ENCODE data around the gene ZSWIM1. TPM values are rescaled to one million over a fixed set of nuclear protein-coding genes. Genes with fewer than 3 reads are reported as not detected.

The ZSWIM1 gene
- total RNA-seq, 1 donor from 2014 or later, result 6.9 TPM

GRCh38 chr20:45908084-45908483 lies 27.1 kb downstream of the ZSWIM1 start:
- no peak for DNase-seq (ENCODE audit: low read depth)

DNA sequence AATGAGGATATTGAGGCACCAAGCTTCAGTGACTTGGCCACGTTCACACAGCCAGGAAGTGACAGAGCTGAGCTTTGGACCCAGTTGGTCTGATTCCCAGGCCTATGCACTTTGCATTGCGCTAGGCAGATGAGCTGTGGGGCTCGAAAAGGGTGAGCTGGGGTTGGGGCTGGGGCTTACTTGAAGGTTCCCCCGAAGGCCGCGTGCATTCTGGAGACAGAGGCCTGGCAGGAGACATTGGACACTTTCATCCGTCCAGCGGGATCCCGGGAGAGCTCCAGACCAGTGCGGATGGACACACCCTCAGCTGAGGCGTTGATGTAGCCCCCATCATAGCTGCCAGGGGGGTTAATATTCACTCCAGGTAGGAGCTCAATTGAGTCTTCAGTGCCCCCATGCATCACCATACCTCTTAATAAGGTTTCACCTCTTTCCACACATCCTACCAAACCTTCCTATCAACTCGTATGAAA lies 28.3 kb downstream of the ZSWIM1 start:
- no peak for DNase-seq (ENCODE audit: low read depth)

GRCh38 chr20:45909817-45910669 lies 29.0 kb downstream of the ZSWIM1 start:
- no peak for DNase-seq (ENCODE audit: low read depth)

- peak; percentile 97 for DNase-seq (ENCODE audit: low read depth)
Observed at GRCh38 chr20:45910670-45911485, 29.9 kb downstream of the ZSWIM1 start.

GRCh38 chr20:45911486-45912343 lies 30.7 kb downstream of the ZSWIM1 start, which contains the start of gene PLTP:
Gene PLTP (minus strand): TSS chr20:45912155. CDS start chr20:45911452, 703 bp downstream.
- DNase-seq (ENCODE audit: low read depth), result peak; percentile 41

GRCh38 chr20:45912344-45912682 lies 31.3 kb downstream of the ZSWIM1 start:
- DNase-seq (ENCODE audit: low read depth), result no peak

DNA sequence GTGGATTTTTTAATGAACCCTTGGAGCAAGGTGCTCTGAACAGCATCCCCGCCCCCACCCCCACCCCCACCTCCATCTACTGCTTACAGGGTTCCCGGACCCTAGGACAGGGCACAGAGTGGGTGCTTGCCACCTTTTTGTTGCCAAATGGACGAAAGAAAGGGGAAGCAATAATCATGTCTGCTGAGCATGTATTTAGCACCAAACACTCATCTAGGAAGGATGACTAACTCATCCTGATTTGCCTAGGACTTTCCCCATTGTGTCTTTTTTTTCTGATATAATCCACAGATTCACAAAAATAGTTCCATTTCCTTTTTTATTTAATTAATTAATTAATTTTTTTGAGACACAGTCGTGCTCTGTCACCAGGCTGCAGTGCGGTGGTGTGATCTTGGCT lies 32.1 kb downstream of the ZSWIM1 start:
- no peak for DNase-seq (ENCODE audit: low read depth)

DNA sequence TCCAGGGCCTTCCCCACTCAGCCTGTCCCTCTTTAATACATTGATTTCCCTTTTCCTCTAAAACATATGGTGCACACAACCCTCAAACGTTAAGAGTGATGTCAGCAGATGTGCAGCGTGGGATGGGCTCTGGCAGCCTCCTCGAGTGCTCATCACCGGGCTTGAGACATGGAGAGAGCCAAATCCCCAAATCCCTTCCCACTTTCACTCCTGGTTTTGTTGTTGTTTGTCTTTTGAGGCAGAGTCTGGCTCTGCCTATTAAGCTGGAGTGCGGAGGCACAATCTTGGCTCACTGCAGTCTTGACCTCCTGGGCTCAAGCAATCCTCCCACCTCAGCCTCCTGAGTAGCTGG lies 36.7 kb downstream of the ZSWIM1 start:
- no peak for DNase-seq (ENCODE audit: low read depth)

GRCh38 chr20:45918182-45918737 lies 37.2 kb downstream of the ZSWIM1 start:
- no peak for DNase-seq (ENCODE audit: low read depth)

- no peak for DNase-seq (ENCODE audit: low read depth)
Observed at GRCh38 chr20:45918779-45919537, 37.9 kb downstream of the ZSWIM1 start.

DNA sequence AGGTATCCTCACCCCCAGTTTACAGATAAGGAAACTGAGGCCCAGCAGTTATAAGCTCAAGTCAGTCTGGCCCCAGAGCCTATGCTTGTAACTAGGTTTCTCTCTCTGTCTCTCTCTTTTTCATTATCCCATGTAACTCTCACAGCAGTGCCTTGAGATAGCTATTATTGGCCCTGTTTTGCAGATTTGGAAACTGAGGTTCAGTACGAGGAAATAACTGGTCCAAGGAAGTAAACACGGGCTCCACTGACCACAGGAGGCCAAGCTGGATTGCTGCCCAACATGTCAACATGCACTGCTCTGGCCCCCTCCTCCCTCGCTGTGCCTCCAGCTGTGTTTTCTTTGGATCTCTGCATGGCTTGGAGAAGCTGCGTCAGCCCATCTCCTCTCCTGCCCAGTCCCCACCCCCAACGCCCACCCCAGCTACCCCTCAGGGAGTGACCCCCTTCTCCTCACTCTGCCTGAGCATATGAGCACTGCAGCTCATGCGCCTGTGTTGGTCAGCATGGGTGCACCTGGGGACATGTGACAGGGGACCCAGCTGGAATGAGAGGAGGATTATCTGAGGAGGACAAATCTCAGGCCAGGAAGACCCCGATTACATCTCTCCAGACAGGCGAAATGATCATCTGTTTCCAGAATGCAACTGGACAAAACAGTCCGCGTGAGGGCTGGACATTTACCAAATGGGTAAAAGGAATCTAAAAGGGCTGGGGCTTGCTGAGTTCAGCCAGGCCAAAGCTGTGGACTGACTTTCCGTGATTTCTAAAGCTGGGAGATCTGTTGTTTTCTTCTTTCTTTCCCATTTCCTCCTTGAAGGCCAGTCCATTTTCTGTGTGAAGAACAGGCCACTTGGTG lies 38.7 kb downstream of the ZSWIM1 start:
- DNase-seq (ENCODE audit: low read depth), result peak; percentile 48

- DNase-seq (ENCODE audit: low read depth), result no peak
Observed at GRCh38 chr20:45920462-45921336, 39.7 kb downstream of the ZSWIM1 start.

GRCh38 chr20:45921337-45922189 lies 40.5 kb downstream of the ZSWIM1 start:
- peak; percentile 41 for DNase-seq (ENCODE audit: low read depth)

- peak; percentile 41 for DNase-seq (ENCODE audit: low read depth)
Observed at GRCh38 chr20:45924391-45925261, 43.6 kb downstream of the ZSWIM1 start.

GRCh38 chr20:45925821-45926506 lies 44.9 kb downstream of the ZSWIM1 start:
- no peak for DNase-seq (ENCODE audit: low read depth)

GRCh38 chr20:45926731-45927070 lies 45.7 kb downstream of the ZSWIM1 start:
- no peak for DNase-seq (ENCODE audit: low read depth)

All from renal cortical epithelial cell (primary cell).